Glutamatergic neuron (in vitro differentiated cells): ENCODE results near the gene NISCH. TPM values are rescaled to one million over a fixed set of nuclear protein-coding genes. Genes with fewer than 3 reads are reported as not detected.

Experiments
- DNase-seq: peaks from one replicate; pipeline ENCODE4 v3.0.0; 2022
- H3K27ac Mint-ChIP-seq: one replicate; pipeline ENCODE4 v1.8.0; 2020; ENCODE audit warnings: mild to moderate bottlenecking, mixed read lengths, inconsistent platforms; ENCODE audit not compliant: unreplicated experiment
- H3K27me3 Mint-ChIP-seq: one replicate; pipeline ENCODE4 v1.8.0; 2020; ENCODE audit warnings: mild to moderate bottlenecking, moderate library complexity, mixed read lengths, inconsistent platforms; ENCODE audit not compliant: unreplicated experiment
- H3K36me3 Mint-ChIP-seq: one replicate; pipeline ENCODE4 v1.8.0; 2020; ENCODE audit warnings: mild to moderate bottlenecking, mixed read lengths, inconsistent platforms; ENCODE audit not compliant: unreplicated experiment
- H3K4me1 Mint-ChIP-seq: one replicate; pipeline ENCODE4 v1.8.0; 2020; ENCODE audit warnings: mild to moderate bottlenecking, low read depth, mixed read lengths, inconsistent platforms; ENCODE audit not compliant: unreplicated experiment
- H3K4me3 Mint-ChIP-seq: one replicate; pipeline ENCODE4 v1.8.0; 2020; ENCODE audit warnings: mild to moderate bottlenecking, mixed read lengths, inconsistent platforms; ENCODE audit not compliant: unreplicated experiment
- H3K9me3 Mint-ChIP-seq: one replicate; pipeline ENCODE4 v1.8.0; 2020; ENCODE audit warnings: mild to moderate bottlenecking, moderate library complexity, mixed read lengths, inconsistent platforms; ENCODE audit not compliant: unreplicated experiment
- CTCF ChIP-seq: fragments of 200-600 bp; sonication (generic); IDR thresholded peaks from one replicate; pipeline ENCODE4 v1.5.0; 2021; ENCODE audit not compliant: partially characterized antibody, unreplicated experiment
- total RNA-seq: library from RNA; stranded (reverse); fragmentation: NEBNext Ultra II Directional; extraction: Animal tissue kit (Norgen Biotek cat#: 25700); gene quantifications from one replicate; pipeline ENCODE4 v1.2.1, GENCODE V29; 2021; ENCODE audit not compliant: unreplicated experiment

NISCH gene
- total RNA-seq, 1 donor from 2014 or later, result 280 TPM

GRCh38 chr3:52536369-52537164 is 81.2 kb downstream of the NISCH start, which contains the start of gene UQCC5:
UQCC5 (plus strand) TSS chr3:52536605; CDS start chr3:52536756, 151 bp downstream.
- H3K27me3 Mint-ChIP-seq, result peaks cover 14% of the 10 kb centered on the region
- TF ChIP-seq CTCF, result no peak
- peak within 1 kb of the TSS; percentile 98 for H3K4me3 Mint-ChIP-seq
- H3K27ac Mint-ChIP-seq, result peak within 1 kb of the TSS; percentile 91
- peaks cover 27% of the 10 kb centered on the region for H3K4me1 Mint-ChIP-seq
- no peaks in the 10 kb centered on the region for H3K36me3 Mint-ChIP-seq
- DNase-seq, result peak; percentile 96
- H3K9me3 Mint-ChIP-seq, result peaks cover 16% of the 10 kb centered on the region

- Mint-ChIP-seq H3K27me3 (peaks cover 14% of the 10 kb centered on the region), H3K36me3 (no peaks in the 10 kb centered on the region), H3K4me3 (peak overlapping the region; percentile 98), H3K27ac (peak overlapping the region; percentile 91), H3K4me1 (peaks cover 26% of the 10 kb centered on the region), H3K9me3 (peaks cover 16% of the 10 kb centered on the region)
- no peak for TF ChIP-seq CTCF
- DNase-seq, result no peak
Observed at GRCh38 chr3:52537165-52537620, 81.8 kb downstream of the NISCH start.

DNA sequence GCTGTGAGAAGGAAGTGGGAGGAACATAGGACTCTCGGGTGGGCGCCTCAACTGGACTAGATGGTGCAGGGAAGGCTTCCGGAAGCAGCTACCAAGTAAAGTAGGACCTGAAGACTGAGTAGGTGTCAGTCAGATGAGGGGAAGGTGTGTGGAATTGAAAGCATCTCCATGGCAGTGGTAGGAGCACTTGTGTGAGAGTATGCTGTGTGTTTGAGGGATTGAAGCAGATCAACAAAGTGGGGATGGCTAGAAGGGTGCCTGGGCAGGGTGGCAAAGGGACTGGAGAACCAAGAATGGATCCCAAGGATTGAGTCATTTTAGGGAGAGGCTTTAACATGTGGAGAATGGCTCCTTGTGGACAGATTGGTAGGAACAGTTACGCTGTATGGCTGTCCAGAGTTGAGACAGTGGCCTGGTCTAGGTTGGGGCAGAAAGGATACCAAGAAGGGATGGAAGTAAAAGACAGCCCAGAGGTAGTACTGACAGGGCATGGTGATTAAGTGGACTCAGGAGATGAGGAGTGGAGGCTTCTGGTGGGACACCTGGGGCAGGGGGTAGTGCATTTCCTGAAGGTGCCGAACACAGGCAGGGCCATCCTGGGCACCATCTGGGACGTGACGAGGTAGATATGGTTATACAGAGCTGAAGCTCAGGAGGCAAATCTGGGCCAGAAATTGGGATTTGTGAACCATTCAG is 82.5 kb downstream of the NISCH start:
- no peak for DNase-seq
- no peak for TF ChIP-seq CTCF
- H3K4me3 Mint-ChIP-seq, result peak overlapping the region; percentile 98
- H3K4me1 Mint-ChIP-seq, result peaks cover 23% of the 10 kb centered on the region
- H3K9me3 Mint-ChIP-seq, result peaks cover 14% of the 10 kb centered on the region
- peak overlapping the region; percentile 21 for H3K27ac Mint-ChIP-seq
- no peaks in the 10 kb centered on the region for H3K36me3 Mint-ChIP-seq
- peaks cover 10% of the 10 kb centered on the region for H3K27me3 Mint-ChIP-seq

DNA sequence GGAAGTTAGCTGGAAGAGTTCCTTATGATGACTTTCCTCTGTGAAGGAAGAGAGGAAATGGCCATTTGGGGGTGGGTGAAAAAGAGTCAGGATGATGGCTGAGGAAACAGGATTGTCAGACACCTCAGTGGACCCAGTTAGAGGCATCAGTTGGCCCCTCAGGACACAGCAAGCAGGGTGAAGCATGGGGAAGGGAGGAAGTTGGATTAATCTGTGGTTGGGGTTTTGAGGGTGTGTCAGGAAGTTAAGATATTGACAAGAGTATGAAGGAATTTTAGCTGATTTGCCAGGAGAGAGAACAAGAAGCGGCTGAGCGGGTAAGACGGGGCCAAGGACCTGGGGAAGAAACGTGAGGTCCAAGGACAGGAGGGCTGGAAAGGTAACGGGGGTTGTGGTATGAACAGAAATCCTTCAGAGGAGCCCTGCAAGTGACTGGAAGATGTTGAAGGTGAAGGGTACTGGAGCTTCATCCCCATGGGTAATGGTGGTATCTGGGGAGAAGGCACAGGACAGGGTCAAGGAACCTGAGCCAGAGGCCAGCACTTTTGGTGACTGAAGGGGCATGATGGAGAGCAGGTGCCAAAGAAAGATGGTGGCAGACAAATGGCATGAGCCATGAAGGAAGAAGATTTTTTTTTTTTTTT is 83.7 kb downstream of the NISCH start:
- H3K27me3 Mint-ChIP-seq, result peaks cover 10% of the 10 kb centered on the region
- H3K4me1 Mint-ChIP-seq, result peaks cover 23% of the 10 kb centered on the region
- no peak for DNase-seq
- peaks cover 14% of the 10 kb centered on the region for H3K9me3 Mint-ChIP-seq
- H3K27ac Mint-ChIP-seq, result peak overlapping the region; percentile 45
- H3K36me3 Mint-ChIP-seq, result no peaks in the 10 kb centered on the region
- peak overlapping the region; percentile 41 for H3K4me3 Mint-ChIP-seq
- no peak for TF ChIP-seq CTCF
